Lower lobe of right lung (tissue), 2 donors: ENCODE measurements around the gene RFX3. TPM values are rescaled to one million over a fixed set of nuclear protein-coding genes. Genes with fewer than 3 reads are reported as not detected.

Source experiments
- ATAC-seq, 2 donors: fragments of 200-7000 bp; cut with Tn5 transposase; one replicate each; pipeline ENCODE4 v1.9.1; 2020 to 2022; ENCODE audit warnings: mild to moderate bottlenecking in 2 of 2, moderate library complexity in 2 of 2
- DNase-seq: peaks from one replicate; pipeline ENCODE4 v3.0.0-alpha.2; 2020
- H3K27ac ChIP-seq: fragments of 200-600 bp; one replicate; pipeline ENCODE4 v1.8.0; 2022
- H3K27me3 ChIP-seq: fragments of 200-600 bp; one replicate; pipeline ENCODE4 v1.8.0; 2022; ENCODE audit warnings: low read depth
- H3K36me3 ChIP-seq: fragments of 200-600 bp; one replicate; pipeline ENCODE4 v1.8.0; 2022; ENCODE audit warnings: mild to moderate bottlenecking
- H3K4me1 ChIP-seq: fragments of 200-600 bp; one replicate; pipeline ENCODE4 v1.8.0; 2022
- H3K4me3 ChIP-seq: fragments of 200-600 bp; one replicate; pipeline ENCODE4 v1.8.0; 2022; ENCODE audit warnings: mild to moderate bottlenecking
- H3K9me3 ChIP-seq: fragments of 200-600 bp; one replicate; pipeline ENCODE4 v1.8.0; 2022
- CTCF ChIP-seq: fragments of 200-600 bp; IDR thresholded peaks from one replicate; pipeline ENCODE4 v1.8.0; 2022; ENCODE audit warnings: antibody characterized with exemption, mild to moderate bottlenecking
- intact Hi-C: fragments of 100-400 bp; cut with DNase I; formaldehyde crosslinking; loops from one replicate; pipeline ENCODE4 v1.11.0; 2022
- total RNA-seq: library from RNA; stranded (reverse); fragmentation: NEBNext Ultra II Directional; extraction: Animal tissue kit (Norgen Biotek cat#: 25700); gene quantifications from one replicate; pipeline ENCODE4 v1.2.1, GENCODE V29; 2021
- donor health status: DM: no; HTN: yes; CAD: no; lungs with severe emphysema.

Gene RFX3
- total RNA-seq, 1 donor from 2014 or later = 25.4 TPM

- no peak for TF ChIP-seq CTCF
- no peak for DNase-seq
- H3K36me3 ChIP-seq = peaks cover 5% of the 10 kb centered on the region
Observed at GRCh38 chr9:3549225-3549624, 23.4 kb upstream of the RFX3 start.

GRCh38 chr9:3548648-3549047, 22.8 kb upstream of the RFX3 start:
- intact Hi-C loops = no loop called here
- ATAC-seq (no peak), DNase-seq (no peak)
- no peak for TF ChIP-seq CTCF
- H3K27ac ChIP-seq = no peak overlapping the region
- no peaks in the 10 kb centered on the region for H3K4me1 ChIP-seq
- H3K9me3 ChIP-seq = no peaks in the 10 kb centered on the region
- no peaks in the 10 kb centered on the region for H3K27me3 ChIP-seq
- no peak overlapping the region for H3K4me3 ChIP-seq
- H3K36me3 ChIP-seq = peaks cover 1% of the 10 kb centered on the region

More at GRCh38 chr9:3549225-3549624, 23.4 kb upstream of the RFX3 start:
- ATAC-seq = no peak
- Histone ChIP-seq H3K4me1 (no peaks in the 10 kb centered on the region), H3K27me3 (no peaks in the 10 kb centered on the region), H3K4me3 (no peak overlapping the region), H3K9me3 (no peaks in the 10 kb centered on the region), H3K27ac (no peak overlapping the region)
- intact Hi-C loops = no loop called here

- H3K9me3 ChIP-seq = no peaks in the 10 kb centered on the region
- TF ChIP-seq CTCF = no peak
- H3K27ac ChIP-seq = no peak overlapping the region
- no peaks in the 10 kb centered on the region for H3K4me1 ChIP-seq
- intact Hi-C loops = no loop called here
- no peaks in the 10 kb centered on the region for H3K36me3 ChIP-seq
- no peaks in the 10 kb centered on the region for H3K27me3 ChIP-seq
- no peak for ATAC-seq
- no peak overlapping the region for H3K4me3 ChIP-seq
- no peak for DNase-seq
Observed at GRCh38 chr9:3541206-3541605, 15.4 kb upstream of the RFX3 start.

- no peaks in the 10 kb centered on the region for H3K9me3 ChIP-seq
- no peaks in the 10 kb centered on the region for H3K36me3 ChIP-seq
- H3K4me1 ChIP-seq = no peaks in the 10 kb centered on the region
- H3K4me3 ChIP-seq = no peak overlapping the region
- no peak overlapping the region for H3K27ac ChIP-seq
- no peak for TF ChIP-seq CTCF
- ATAC-seq (no peak), DNase-seq (no peak)
- intact Hi-C loops = no loop called here
- no peaks in the 10 kb centered on the region for H3K27me3 ChIP-seq
Observed at GRCh38 chr9:3534614-3535404, 9.0 kb upstream of the RFX3 start.

GRCh38 chr9:3532158-3532557, 6.4 kb upstream of the RFX3 start:
- Histone ChIP-seq H3K4me1 (peaks cover 20% of the 10 kb centered on the region), H3K9me3 (no peaks in the 10 kb centered on the region), H3K36me3 (no peaks in the 10 kb centered on the region), H3K4me3 (no peak overlapping the region), H3K27ac (no peak overlapping the region), H3K27me3 (no peaks in the 10 kb centered on the region)
- no peak for TF ChIP-seq CTCF
- no peak for ATAC-seq
- intact Hi-C loops = no loop called here
- no peak for DNase-seq
